Upper lobe of left lung (tissue), 6 donors: ENCODE data around the gene FRK. TPM values are rescaled to one million over a fixed set of nuclear protein-coding genes. Genes with fewer than 3 reads are reported as not detected.
A peak's percentile ranks its signal among the peaks of the same experiment; 100 is the strongest.

Experiments
- ATAC-seq, 2 donors: fragments of 200-7000 bp; cut with Tn5 transposase; one replicate each; pipeline ENCODE4 v1.9.1; 2022; ENCODE audit warnings: mild to moderate bottlenecking in 2 of 2, moderate library complexity in 2 of 2; ENCODE audit not compliant: low FRiP score in 2 of 2
- DNase-seq, 2 donors: peaks; one replicate each; pipeline ENCODE4 v3.0.0-alpha.2; 2019 to 2020
- H3K27ac ChIP-seq, 4 donors: fragments of 200-600 bp; sonication (generic); one replicate each; pipeline ENCODE4 v1.5.1; 2016 to 2019
- H3K27me3 ChIP-seq, 4 donors: fragments of 200-600 bp; sonication (generic); one replicate each; pipeline ENCODE4 v1.5.1; 2017 to 2019
- H3K36me3 ChIP-seq, 4 donors: fragments of 200-600 bp; sonication (generic); one replicate each; pipeline ENCODE4 v1.5.1; 2016 to 2019
- H3K4me1 ChIP-seq, 4 donors: fragments of 200-600 bp; sonication (generic); one replicate each; pipeline ENCODE4 v1.5.1; 2018 to 2019
- H3K4me3 ChIP-seq, 4 donors: fragments of 200-600 bp; sonication (generic); one replicate each; pipeline ENCODE4 v1.5.1; 2017 to 2019; ENCODE audit warnings: mild to moderate bottlenecking in 2 of 4, moderate library complexity in 1 of 4
- H3K9me3 ChIP-seq, 4 donors: fragments of 200-600 bp; sonication (generic); one replicate each; pipeline ENCODE4 v1.5.1; 2018 to 2019
- CTCF ChIP-seq, 6 experiments: fragments of 450-650 bp in 4 of 6; fragments of 200-600 bp in 2 of 6; sonication (generic) in 2 of 6; IDR thresholded peaks; one replicate each; pipeline ENCODE4 v1.5.1; 2016 to 2019; ENCODE audit warnings: antibody characterized with exemption in 6 of 6
- EP300 ChIP-seq, 4 donors: sonication (generic); formaldehyde crosslinking; IDR thresholded peaks; one replicate each; pipeline ENCODE4 v1.5.1; 2017; ENCODE audit warnings: antibody characterized with exemption in 4 of 4, control low read depth in 2 of 4
- POLR2A ChIP-seq, 4 donors: fragments of 450-650 bp; IDR thresholded peaks; one replicate each; pipeline ENCODE4 v1.5.1; 2016 to 2017; ENCODE audit warnings: antibody characterized with exemption in 4 of 4, mild to moderate bottlenecking in 2 of 4
- POLR2AphosphoS5 ChIP-seq, 2 donors: sonication (generic); formaldehyde crosslinking; IDR thresholded peaks; one replicate each; pipeline ENCODE4 v1.5.1; 2017; ENCODE audit warnings: antibody characterized with exemption in 2 of 2
- WGBS, 2 donors: methylation state at CpG; one replicate each; pipeline ENCODE4 v1.1.5; 2017 to 2018; 5-methylcytosine and 5-hydroxymethylcytosine counted together
- total RNA-seq, 6 donors: library from RNA; depleted of rRNA in 4 of 6; stranded (reverse); fragments of >200 nt in 4 of 6; gene quantifications; one replicate each; pipeline versions ENCODE4 v1.1.0 to v1.2.1, GENCODE V29; 2016 to 2021
- donor health status: DM: no; HTN: no; CAD: no; lungs with moderate emphysema.
- donor health status: DM: no; HTN: yes; CAD: no; lungs with severe emphysema.

Gene FRK
- total RNA-seq, 6 donors from 2014 or later: 2.2 to 9.8 (median 5.9) TPM

- ATAC-seq (no peak), DNase-seq (no peak)
- no peaks in the 10 kb centered on the region for H3K27me3 ChIP-seq
- H3K4me3 ChIP-seq: no peak overlapping the region
- H3K36me3 ChIP-seq: no peaks in the 10 kb centered on the region
- H3K9me3 ChIP-seq: no peaks in the 10 kb centered on the region
- no peak for TF ChIP-seq EP300 (IDR thresholded peaks at IDR 0.05)
- TF ChIP-seq POLR2A (IDR thresholded peaks at IDR 0.05): no peak
- TF ChIP-seq CTCF (IDR thresholded peaks at IDR 0.05): no peak
- TF ChIP-seq POLR2AphosphoS5 (IDR thresholded peaks at IDR 0.05): no peak
- peaks cover 19 to 45% (median 33%) of the 10 kb centered on the region in 4 donors for H3K4me1 ChIP-seq
- 31 to 33% methylated on average over 1 of the region's 1 CpG for WGBS, 2 donors
- no peak overlapping the region for H3K27ac ChIP-seq
These were observed 48.2 kb downstream of the FRK start for GRCh38 chr6:116012471-116012949.

GRCh38 chr6:116011520-116011919, 49.2 kb downstream of the FRK start:
- peaks cover 13 to 42% (median 28%) of the 10 kb centered on the region in 4 donors for H3K4me1 ChIP-seq
- H3K36me3 ChIP-seq: no peaks in the 10 kb centered on the region
- no peaks in the 10 kb centered on the region for H3K27me3 ChIP-seq
- DNase-seq (no peak), ATAC-seq (no peak)
- 65 to 75% methylated on average over 3 of the region's 3 CpGs for WGBS, 2 donors
- H3K4me3 ChIP-seq: no peak overlapping the region
- no peak overlapping the region for H3K27ac ChIP-seq
- H3K9me3 ChIP-seq: no peaks in the 10 kb centered on the region
- TF ChIP-seq EP300 (IDR thresholded peaks at IDR 0.05): no peak
- TF ChIP-seq POLR2AphosphoS5 (IDR thresholded peaks at IDR 0.05): peak in 1 of 2 donors; percentile 7

GRCh38 chr6:116010790-116011401, 49.8 kb downstream of the FRK start:
- H3K36me3 ChIP-seq: no peaks in the 10 kb centered on the region
- H3K27me3 ChIP-seq: no peaks in the 10 kb centered on the region
- H3K9me3 ChIP-seq: no peaks in the 10 kb centered on the region
- H3K27ac ChIP-seq: no peak overlapping the region
- WGBS, 2 donors: 17% methylated on average over 3 of the region's 3 CpGs
- H3K4me1 ChIP-seq: peaks cover 10 to 36% (median 26%) of the 10 kb centered on the region in 4 donors
- TF ChIP-seq CTCF (IDR thresholded peaks at IDR 0.05) (peak; percentile 55 to 73 (median 70)), POLR2A (IDR thresholded peaks at IDR 0.05) (no peak)
- peak in 1 of 2 donors; percentile 82 for ATAC-seq
- peak in 1 of 2 donors; percentile 76 for DNase-seq
- no peak overlapping the region for H3K4me3 ChIP-seq

- no peak for TF ChIP-seq EP300 (IDR thresholded peaks at IDR 0.05)
- no peak for TF ChIP-seq CTCF (IDR thresholded peaks at IDR 0.05)
- no peak for TF ChIP-seq POLR2AphosphoS5 (IDR thresholded peaks at IDR 0.05)
- TF ChIP-seq POLR2A (IDR thresholded peaks at IDR 0.05): no peak
- Histone ChIP-seq H3K27ac (no peak overlapping the region), H3K4me1 (peaks cover 5 to 33% (median 26%) of the 10 kb centered on the region in 4 donors), H3K36me3 (no peaks in the 10 kb centered on the region), H3K9me3 (no peaks in the 10 kb centered on the region), H3K4me3 (no peak overlapping the region), H3K27me3 (no peaks in the 10 kb centered on the region)
- 85 to 87% methylated on average over 3 of the region's 3 CpGs for WGBS, 2 donors
- ATAC-seq (no peak), DNase-seq (no peak)
These were observed 50.3 kb downstream of the FRK start for GRCh38 chr6:116010386-116010785.

- WGBS, 2 donors: 53 to 58% methylated on average over 6 of the region's 6 CpGs
- ATAC-seq (peak; percentile 39 to 63), DNase-seq (no peak)
- no peaks in the 10 kb centered on the region for H3K9me3 ChIP-seq
- H3K4me1 ChIP-seq: peaks cover 4 to 33% (median 25%) of the 10 kb centered on the region in 4 donors
- H3K36me3 ChIP-seq: no peaks in the 10 kb centered on the region
- peak overlapping the region in 2 of 4 donors; percentile 23 to 46 for H3K27ac ChIP-seq
- H3K4me3 ChIP-seq: no peak overlapping the region
- no peaks in the 10 kb centered on the region for H3K27me3 ChIP-seq
- no peak for TF ChIP-seq EP300 (IDR thresholded peaks at IDR 0.05)
- TF ChIP-seq POLR2A (IDR thresholded peaks at IDR 0.05): no peak
- no peak for TF ChIP-seq POLR2AphosphoS5 (IDR thresholded peaks at IDR 0.05)
These were observed 52.0 kb downstream of the FRK start for GRCh38 chr6:116008470-116009243.
